ENCODE data around the gene ABHD16A.

- TF ChIP-seq CTCF (IDR thresholded peaks at IDR 0.05; ENCODE audit: low read depth, low read length, missing input control): no peak
- no peak for TF ChIP-seq REST (IDR thresholded peaks at IDR 0.05)
These were observed 5.1 kb upstream of the ABHD16A start for GRCh38 chr6:31708224-31708623.

Data from liver (tissue), 2 donors.